Peyer's patch (tissue), 4 donors: Measurements from ENCODE around the gene HOXC6.

Source experiments
- CTCF ChIP-seq, 6 experiments: fragments of 450-650 bp in 4 of 6; fragments of 200-600 bp in 2 of 6; sonication (generic) in 1 of 6; IDR thresholded peaks; one replicate each; pipeline ENCODE4 v1.5.1; 2017 to 2019; ENCODE audit warnings: antibody characterized with exemption in 6 of 6, mild to moderate bottlenecking in 3 of 6, moderate library complexity in 1 of 6
- POLR2A ChIP-seq, 2 donors: fragments of 450-650 bp; IDR thresholded peaks; one replicate each; pipeline ENCODE4 v1.5.1; 2017; ENCODE audit warnings: antibody characterized with exemption in 2 of 2, mild to moderate bottlenecking in 2 of 2, moderate library complexity in 2 of 2

GRCh38 chr12:54038284-54038870 is 10.1 kb downstream of the HOXC6 start:
- TF ChIP-seq CTCF (IDR thresholded peaks at IDR 0.05) (no peak), POLR2A (IDR thresholded peaks at IDR 0.05) (no peak)
